ENCODE results near the gene MPIG6B. TPM values are rescaled to one million over a fixed set of nuclear protein-coding genes. Genes with fewer than 3 reads are reported as not detected.
A peak's percentile ranks its signal among the peaks of the same experiment; 100 is the strongest.

The MPIG6B gene
- total and polyA plus RNA-seq, 4 donors, result 0.08 to 10.7 (median 0.24) TPM

DNA sequence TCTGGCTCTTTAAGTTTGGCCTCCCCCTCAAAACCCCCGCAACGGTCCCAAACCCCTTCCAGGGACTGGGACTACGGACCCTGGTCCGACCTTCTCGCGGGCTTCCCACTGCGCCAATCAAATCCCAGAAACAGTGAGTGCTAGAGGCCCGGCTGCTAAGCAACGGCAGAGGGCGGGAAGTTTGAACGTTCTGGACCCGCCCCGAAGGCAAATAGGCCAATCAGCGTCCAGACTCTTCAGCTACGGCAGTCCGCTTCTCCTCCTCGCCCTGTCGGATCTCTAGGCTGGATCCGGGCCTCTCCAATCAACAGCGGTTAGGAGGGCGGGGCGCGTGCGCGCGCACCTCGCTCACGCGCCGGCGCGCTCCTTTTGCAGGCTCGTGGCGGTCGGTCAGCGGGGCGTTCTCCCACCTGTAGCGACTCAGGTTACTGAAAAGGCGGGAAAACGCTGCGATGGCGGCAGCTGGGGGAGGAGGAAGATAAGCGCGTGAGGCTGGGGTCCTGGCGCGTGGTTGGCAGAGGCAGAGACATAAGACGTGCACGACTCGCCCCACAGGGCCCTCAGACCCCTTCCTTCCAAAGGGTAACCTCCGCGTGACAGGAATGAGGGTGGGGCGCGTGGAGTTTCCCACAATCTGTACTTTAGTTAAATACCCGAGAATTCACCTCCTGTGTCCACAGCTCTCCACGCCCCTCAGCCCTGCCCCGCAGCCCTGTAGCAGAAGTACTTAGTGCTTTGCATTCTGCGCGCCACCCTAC, 16.6 kb downstream of the MPIG6B start, which contains the start of gene MSH5:
MSH5 (plus strand) TSS at position 367 of the 758 bp plus-strand sequence. CDS start 462 bp downstream, outside the sequence.
- H3K27me3 ChIP-seq (ENCODE audit: control insufficient read depth in 4 of 4, insufficient read depth in 4 of 4, low read length in 3 of 4), result no peaks in the 10 kb centered on the region
- H3K4me3 ChIP-seq (ENCODE audit: low read depth in 1 of 3, low read length in 3 of 3), result peak within 1 kb of the TSS; percentile 68 to 84 (median 69)
- peak within 1 kb of the TSS; percentile 72 to 85 for H3K27ac ChIP-seq (ENCODE audit: low read depth in 1 of 2, low read length in 2 of 2)
- H3K36me3 ChIP-seq (ENCODE audit: control insufficient read depth in 4 of 4, insufficient read depth in 3 of 4, low read depth in 1 of 4, low read length in 3 of 4), result no peaks in the 10 kb centered on the region
- peak in 1 of 2 donors; percentile 38 for TF ChIP-seq EGR1 (IDR thresholded peaks at IDR 0.05; ENCODE audit: low read depth in 2 of 2)
- peak; percentile 97 to 98 for TF ChIP-seq HNF4A (conservative IDR thresholded peaks at IDR 0.05)
- TF ChIP-seq, protein P1, sequence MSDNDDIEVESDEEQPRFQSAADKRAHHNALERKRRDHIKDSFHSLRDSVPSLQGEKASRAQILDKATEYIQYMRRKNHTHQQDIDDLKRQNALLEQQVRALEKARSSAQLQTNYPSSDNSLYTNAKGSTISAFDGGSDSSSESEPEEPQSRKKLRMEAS (IDR thresholded peaks at IDR 0.05), result peak; percentile 4
- TF ChIP-seq FOXA1 (IDR thresholded peaks at IDR 0.05), result no peak
- TF ChIP-seq, protein P2, sequence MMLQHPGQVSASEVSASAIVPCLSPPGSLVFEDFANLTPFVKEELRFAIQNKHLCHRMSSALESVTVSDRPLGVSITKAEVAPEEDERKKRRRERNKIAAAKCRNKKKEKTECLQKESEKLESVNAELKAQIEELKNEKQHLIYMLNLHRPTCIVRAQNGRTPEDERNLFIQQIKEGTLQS (IDR thresholded peaks at IDR 0.05), result no peak
- TF ChIP-seq TAF1 (conservative IDR thresholded peaks at IDR 0.05), result no peak
- TF ChIP-seq, protein P3, sequence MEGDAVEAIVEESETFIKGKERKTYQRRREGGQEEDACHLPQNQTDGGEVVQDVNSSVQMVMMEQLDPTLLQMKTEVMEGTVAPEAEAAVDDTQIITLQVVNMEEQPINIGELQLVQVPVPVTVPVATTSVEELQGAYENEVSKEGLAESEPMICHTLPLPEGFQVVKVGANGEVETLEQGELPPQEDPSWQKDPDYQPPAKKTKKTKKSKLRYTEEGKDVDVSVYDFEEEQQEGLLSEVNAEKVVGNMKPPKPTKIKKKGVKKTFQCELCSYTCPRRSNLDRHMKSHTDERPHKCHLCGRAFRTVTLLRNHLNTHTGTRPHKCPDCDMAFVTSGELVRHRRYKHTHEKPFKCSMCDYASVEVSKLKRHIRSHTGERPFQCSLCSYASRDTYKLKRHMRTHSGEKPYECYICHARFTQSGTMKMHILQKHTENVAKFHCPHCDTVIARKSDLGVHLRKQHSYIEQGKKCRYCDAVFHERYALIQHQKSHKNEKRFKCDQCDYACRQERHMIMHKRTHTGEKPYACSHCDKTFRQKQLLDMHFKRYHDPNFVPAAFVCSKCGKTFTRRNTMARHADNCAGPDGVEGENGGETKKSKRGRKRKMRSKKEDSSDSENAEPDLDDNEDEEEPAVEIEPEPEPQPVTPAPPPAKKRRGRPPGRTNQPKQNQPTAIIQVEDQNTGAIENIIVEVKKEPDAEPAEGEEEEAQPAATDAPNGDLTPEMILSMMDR (IDR thresholded peaks at IDR 0.05; ENCODE audit: low read depth, low read length, missing input control), result no peak
- peak; percentile 92 for TF ChIP-seq HNF4G (IDR thresholded peaks at IDR 0.05)
- TF ChIP-seq YY1 (IDR thresholded peaks at IDR 0.05), result no peak
- no peak for TF ChIP-seq NR2F2 (IDR thresholded peaks at IDR 0.05)
- TF ChIP-seq, protein P4, sequence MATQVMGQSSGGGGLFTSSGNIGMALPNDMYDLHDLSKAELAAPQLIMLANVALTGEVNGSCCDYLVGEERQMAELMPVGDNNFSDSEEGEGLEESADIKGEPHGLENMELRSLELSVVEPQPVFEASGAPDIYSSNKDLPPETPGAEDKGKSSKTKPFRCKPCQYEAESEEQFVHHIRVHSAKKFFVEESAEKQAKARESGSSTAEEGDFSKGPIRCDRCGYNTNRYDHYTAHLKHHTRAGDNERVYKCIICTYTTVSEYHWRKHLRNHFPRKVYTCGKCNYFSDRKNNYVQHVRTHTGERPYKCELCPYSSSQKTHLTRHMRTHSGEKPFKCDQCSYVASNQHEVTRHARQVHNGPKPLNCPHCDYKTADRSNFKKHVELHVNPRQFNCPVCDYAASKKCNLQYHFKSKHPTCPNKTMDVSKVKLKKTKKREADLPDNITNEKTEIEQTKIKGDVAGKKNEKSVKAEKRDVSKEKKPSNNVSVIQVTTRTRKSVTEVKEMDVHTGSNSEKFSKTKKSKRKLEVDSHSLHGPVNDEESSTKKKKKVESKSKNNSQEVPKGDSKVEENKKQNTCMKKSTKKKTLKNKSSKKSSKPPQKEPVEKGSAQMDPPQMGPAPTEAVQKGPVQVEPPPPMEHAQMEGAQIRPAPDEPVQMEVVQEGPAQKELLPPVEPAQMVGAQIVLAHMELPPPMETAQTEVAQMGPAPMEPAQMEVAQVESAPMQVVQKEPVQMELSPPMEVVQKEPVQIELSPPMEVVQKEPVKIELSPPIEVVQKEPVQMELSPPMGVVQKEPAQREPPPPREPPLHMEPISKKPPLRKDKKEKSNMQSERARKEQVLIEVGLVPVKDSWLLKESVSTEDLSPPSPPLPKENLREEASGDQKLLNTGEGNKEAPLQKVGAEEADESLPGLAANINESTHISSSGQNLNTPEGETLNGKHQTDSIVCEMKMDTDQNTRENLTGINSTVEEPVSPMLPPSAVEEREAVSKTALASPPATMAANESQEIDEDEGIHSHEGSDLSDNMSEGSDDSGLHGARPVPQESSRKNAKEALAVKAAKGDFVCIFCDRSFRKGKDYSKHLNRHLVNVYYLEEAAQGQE (IDR thresholded peaks at IDR 0.05), result peak; percentile 46
- peak; percentile 93 for TF ChIP-seq SP1 (IDR thresholded peaks at IDR 0.05)
- peak in 1 of 2 donors; percentile 32 for TF ChIP-seq RAD21 (IDR thresholded peaks at IDR 0.05)
- peak; percentile 35 to 39 for TF ChIP-seq RXRA (IDR thresholded peaks at IDR 0.05)
- TF ChIP-seq FOXA2 (IDR thresholded peaks at IDR 0.05), result no peak
- TF ChIP-seq GABPA (IDR thresholded peaks at IDR 0.05 in 1 of 2, conservative IDR thresholded peaks at IDR 0.05 in 1 of 2), result no peak
- peak in 1 of 2 donors; percentile 32 for TF ChIP-seq JUND (IDR thresholded peaks at IDR 0.05)
- TF ChIP-seq, protein P5, sequence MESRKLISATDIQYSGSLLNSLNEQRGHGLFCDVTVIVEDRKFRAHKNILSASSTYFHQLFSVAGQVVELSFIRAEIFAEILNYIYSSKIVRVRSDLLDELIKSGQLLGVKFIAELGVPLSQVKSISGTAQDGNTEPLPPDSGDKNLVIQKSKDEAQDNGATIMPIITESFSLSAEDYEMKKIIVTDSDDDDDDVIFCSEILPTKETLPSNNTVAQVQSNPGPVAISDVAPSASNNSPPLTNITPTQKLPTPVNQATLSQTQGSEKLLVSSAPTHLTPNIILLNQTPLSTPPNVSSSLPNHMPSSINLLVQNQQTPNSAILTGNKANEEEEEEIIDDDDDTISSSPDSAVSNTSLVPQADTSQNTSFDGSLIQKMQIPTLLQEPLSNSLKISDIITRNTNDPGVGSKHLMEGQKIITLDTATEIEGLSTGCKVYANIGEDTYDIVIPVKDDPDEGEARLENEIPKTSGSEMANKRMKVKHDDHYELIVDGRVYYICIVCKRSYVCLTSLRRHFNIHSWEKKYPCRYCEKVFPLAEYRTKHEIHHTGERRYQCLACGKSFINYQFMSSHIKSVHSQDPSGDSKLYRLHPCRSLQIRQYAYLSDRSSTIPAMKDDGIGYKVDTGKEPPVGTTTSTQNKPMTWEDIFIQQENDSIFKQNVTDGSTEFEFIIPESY (IDR thresholded peaks at IDR 0.05), result peak; percentile 89
- H3K9ac ChIP-seq (ENCODE audit: low read depth in 1 of 2, low read length in 2 of 2), result peak within 1 kb of the TSS; percentile 67 to 70
- H3K9me3 ChIP-seq (ENCODE audit: control insufficient read depth in 4 of 4, low read length in 3 of 4), result no peaks in the 10 kb centered on the region
- peaks cover 21 to 51% (median 42%) of the 10 kb centered on the region in 4 donors for H3K4me1 ChIP-seq (ENCODE audit: control insufficient read depth in 4 of 4, insufficient read depth in 4 of 4, low read length in 3 of 4)
- under 1% methylated on average over 58 of the region's 58 CpGs for whole genome bisulfite sequencing
- DNase-seq (ENCODE audit: low spot score), result peak; percentile 99
